ENCODE results near the gene OR5H6. TPM values are rescaled to one million over a fixed set of nuclear protein-coding genes. Genes with fewer than 3 reads are reported as not detected.

Gene OR5H6
- total RNA-seq, 3 donors from 2014 or later = not detected

DNA sequence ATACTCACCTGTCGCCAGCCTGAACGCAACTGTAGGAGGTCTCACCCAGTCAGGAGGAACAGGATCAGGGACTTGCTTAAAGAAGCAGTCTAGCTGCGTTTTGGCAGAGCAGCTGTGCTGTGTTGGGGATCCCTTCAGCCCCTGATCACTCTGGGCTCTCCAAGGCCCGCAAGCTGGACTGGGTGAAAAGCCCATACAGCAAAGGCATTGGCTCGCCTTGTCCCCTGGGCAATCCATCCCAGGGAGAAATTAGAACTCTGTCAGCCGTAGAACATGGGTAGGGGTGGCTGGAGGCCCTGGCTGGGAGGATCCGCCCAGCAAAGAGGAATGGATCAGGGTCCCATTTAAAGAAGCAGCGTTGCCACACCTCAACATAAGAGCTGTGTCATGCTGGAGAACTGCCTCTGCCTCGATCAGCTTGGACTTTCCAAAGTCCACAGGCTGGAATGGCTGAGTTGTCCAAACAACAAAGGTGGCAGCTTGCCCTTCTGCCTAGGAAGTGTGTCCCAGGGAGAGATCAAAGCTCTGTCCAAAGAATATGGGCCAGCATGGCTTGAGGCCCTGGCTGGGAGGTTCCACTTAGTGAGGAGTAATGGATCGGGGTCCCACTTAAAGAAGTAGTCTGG is 27.4 kb downstream of the OR5H6 start:
- Histone ChIP-seq H3K4me3 (no peak overlapping the region), H3K36me3 (ENCODE audit: low read depth) (no peaks in the 10 kb centered on the region), H3K9me3 (peaks cover 4% of the 10 kb centered on the region), H3K4me1 (ENCODE audit: low read depth) (no peaks in the 10 kb centered on the region)
- TF ChIP-seq, protein P1, sequence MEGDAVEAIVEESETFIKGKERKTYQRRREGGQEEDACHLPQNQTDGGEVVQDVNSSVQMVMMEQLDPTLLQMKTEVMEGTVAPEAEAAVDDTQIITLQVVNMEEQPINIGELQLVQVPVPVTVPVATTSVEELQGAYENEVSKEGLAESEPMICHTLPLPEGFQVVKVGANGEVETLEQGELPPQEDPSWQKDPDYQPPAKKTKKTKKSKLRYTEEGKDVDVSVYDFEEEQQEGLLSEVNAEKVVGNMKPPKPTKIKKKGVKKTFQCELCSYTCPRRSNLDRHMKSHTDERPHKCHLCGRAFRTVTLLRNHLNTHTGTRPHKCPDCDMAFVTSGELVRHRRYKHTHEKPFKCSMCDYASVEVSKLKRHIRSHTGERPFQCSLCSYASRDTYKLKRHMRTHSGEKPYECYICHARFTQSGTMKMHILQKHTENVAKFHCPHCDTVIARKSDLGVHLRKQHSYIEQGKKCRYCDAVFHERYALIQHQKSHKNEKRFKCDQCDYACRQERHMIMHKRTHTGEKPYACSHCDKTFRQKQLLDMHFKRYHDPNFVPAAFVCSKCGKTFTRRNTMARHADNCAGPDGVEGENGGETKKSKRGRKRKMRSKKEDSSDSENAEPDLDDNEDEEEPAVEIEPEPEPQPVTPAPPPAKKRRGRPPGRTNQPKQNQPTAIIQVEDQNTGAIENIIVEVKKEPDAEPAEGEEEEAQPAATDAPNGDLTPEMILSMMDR (IDR thresholded peaks at IDR 0.05) = no peak
- intact Hi-C loops (cut with DNase I, micrococcal nuclease) = no loop called here
- ATAC-seq (no peak), DNase-seq (no peak)

Other genes starting within 250 kb of the OR5H6 start
- gene GABRR3, start 228.9 kb upstream of the OR5H6 start, total RNA-seq = not detected
- gene OR5AC2, start 177.1 kb upstream of the OR5H6 start, total RNA-seq = not detected
- gene OR5H1, start 133.5 kb upstream of the OR5H6 start, total RNA-seq = not detected
- gene OR5H14, start 116.8 kb upstream of the OR5H6 start, total RNA-seq = not detected
- gene OR5H15, start 97.5 kb upstream of the OR5H6 start, total RNA-seq = not detected
- not detected for gene OR5H2, start 18.3 kb downstream of the OR5H6 start, total RNA-seq
- gene OR5K4, start 89.6 kb downstream of the OR5H6 start, total RNA-seq = not detected
- gene OR5K3, start 126.4 kb downstream of the OR5H6 start, total RNA-seq = not detected
- gene OR5K1, start 199.0 kb downstream of the OR5H6 start, total RNA-seq = not detected
- not detected for gene OR5K2, start 233.4 kb downstream of the OR5H6 start, total RNA-seq

Data from mucosa of descending colon (tissue), 3 donors.